HepG2 (cell line): Measurements from ENCODE around the gene FXR2. TPM values are rescaled to one million over a fixed set of nuclear protein-coding genes. Genes with fewer than 3 reads are reported as not detected.

Source experiments
- BCLAF1 ChIP-seq: fragments of 450-650 bp; IDR thresholded peaks from 2 replicates; pipeline ENCODE4 v1.6.1; 2017; ENCODE audit warnings: mild to moderate bottlenecking
- CAMTA2 ChIP-seq: sonication (generic); formaldehyde crosslinking; IDR thresholded peaks from 2 replicates; pipeline ENCODE4 v1.4.0; 2020; ENCODE audit warnings: mild to moderate bottlenecking, missing genetic modification reagents, borderline replicate concordance
- GLI4 ChIP-seq: sonication (generic); formaldehyde crosslinking; IDR thresholded peaks from 2 replicates; pipeline ENCODE4 v1.5.1; 2020; ENCODE audit warnings: missing genetic modification reagents, mild to moderate bottlenecking, moderate library complexity, borderline replicate concordance
- HDAC2 ChIP-seq: sonication (generic); formaldehyde crosslinking; IDR thresholded peaks from 2 replicates; pipeline ENCODE4 v1.4.0; 2020; ENCODE audit warnings: missing genetic modification reagents
- HMGXB4 ChIP-seq, 2 experiments: sonication (generic) in 1 of 2; formaldehyde crosslinking in 1 of 2; IDR thresholded peaks; 2 replicates each; pipeline versions ENCODE4 v1.4.0 to v1.6.1; 2018 to 2020; ENCODE audit warnings: missing genetic modification reagents in 2 of 2, borderline replicate concordance in 1 of 2, low read depth in 1 of 2, mild to moderate bottlenecking in 1 of 2, missing biosample characterization in 1 of 2
- SRSF9 ChIP-seq: fragments of 200-400 bp; formaldehyde crosslinking; IDR thresholded peaks from 2 replicates; pipeline ENCODE4 v1.6.1; 2018; ENCODE audit warnings: borderline replicate concordance, mild to moderate bottlenecking, low read depth, low read length; ENCODE audit not compliant: insufficient read depth, poor library complexity, severe bottlenecking
- TSC22D2 ChIP-seq: sonication (generic); formaldehyde crosslinking; IDR thresholded peaks from 2 replicates; pipeline ENCODE4 v1.5.1; 2020; ENCODE audit warnings: missing genetic modification reagents, mild to moderate bottlenecking, borderline replicate concordance
- USF2 ChIP-seq, 2 experiments: sonication (generic) in 1 of 2; formaldehyde crosslinking in 1 of 2; IDR thresholded peaks; 2 replicates each; pipeline versions ENCODE4 v1.5.1 to v1.6.1; 2011 to 2020; ENCODE audit warnings: borderline replicate concordance in 1 of 2, low read depth in 1 of 2, low read length in 1 of 2, mild to moderate bottlenecking in 1 of 2, missing genetic modification reagents in 1 of 2, moderate library complexity in 1 of 2
- YEATS2 ChIP-seq: sonication (generic); formaldehyde crosslinking; IDR thresholded peaks from 2 replicates; pipeline ENCODE4 v1.4.0; 2020; ENCODE audit warnings: missing genetic modification reagents, borderline replicate concordance
- ZNF335 ChIP-seq: sonication (generic); formaldehyde crosslinking; IDR thresholded peaks from 2 replicates; pipeline ENCODE4 v1.4.0; 2020; ENCODE audit warnings: missing genetic modification reagents
- ZNF33B ChIP-seq: sonication (generic); formaldehyde crosslinking; IDR thresholded peaks from 2 replicates; pipeline ENCODE4 v1.5.1; 2020; ENCODE audit warnings: mild to moderate bottlenecking, missing genetic modification reagents
- ZNF382 ChIP-seq: sonication (generic); formaldehyde crosslinking; IDR thresholded peaks from 2 replicates; pipeline ENCODE4 v1.5.0; 2020; ENCODE audit warnings: missing genetic modification reagents, mild to moderate bottlenecking, borderline replicate concordance
- ZNF672 ChIP-seq: sonication (generic); formaldehyde crosslinking; IDR thresholded peaks from 2 replicates; pipeline ENCODE4 v1.8.1; 2022; ENCODE audit warnings: missing genetic modification reagents
- ZNF687 ChIP-seq: sonication (generic); formaldehyde crosslinking; IDR thresholded peaks from 2 replicates; pipeline ENCODE4 v1.5.1; 2020; ENCODE audit warnings: mild to moderate bottlenecking, missing genetic modification reagents, moderate library complexity
- ZNF7 ChIP-seq: IDR thresholded peaks from 2 replicates; pipeline ENCODE4 v1.6.1; 2016; ENCODE audit warnings: missing biosample characterization, missing genetic modification reagents
- polyA plus RNA-seq, 8 experiments: library from polyadenylated mRNA; depleted of rRNA in 3 of 8; stranded (reverse) in 7 of 8; unstranded in 1 of 8; fragments of >200 nt; fragmentation: Illumina TruSeq in 4 of 8; extraction: Trizol in 4 of 8; gene quantifications; 2 replicates each; pipeline versions ENCODE4 v1.2.1 to v1.2.3, GENCODE V29; 2011 to 2016; ENCODE audit warnings: low read depth in 4 of 8, missing spikeins in 1 of 8, mixed read lengths in 1 of 8; ENCODE audit not compliant: insufficient read depth in 1 of 8
- total RNA-seq, 5 experiments: library from RNA; depleted of rRNA; stranded (reverse); fragments of >200 nt; fragmentation: Illumina TruSeq; extraction: Trizol; gene quantifications; 2 replicates each; pipeline ENCODE4 v1.2.3, GENCODE V29; 2016; ENCODE audit warnings: low read depth in 1 of 5

Gene FXR2
- total and polyA plus RNA-seq, 2 of the 13 experiments (the other 11 are each of a cell fraction or from before 2014, with no cell fraction given), result 20.9 to 24.4 TPM

- TF ChIP-seq BCLAF1 (no peak), GLI4 (CRISPR knock-in tag) (no peak), ZNF33B (CRISPR knock-in tag) (peak; percentile 65; the same call in 1 of the 2 replicates), SRSF9 (no peak), ZNF672 (0 out of 2 replicates have a peak, but pooled peaks have one; percentile 58), ZNF7 (CRISPR knock-in tag) (no peak), HDAC2 (CRISPR knock-in tag) (peak; percentile 68; the same call in 1 of the 2 replicates), TSC22D2 (CRISPR knock-in tag) (0 out of 2 replicates have a peak, but pooled peaks have one; percentile 49), ZNF382 (CRISPR knock-in tag) (no peak), YEATS2 (CRISPR knock-in tag) (peak; percentile 68; the same call in 1 of the 2 replicates), HMGXB4 (CRISPR knock-in tag; IDR thresholded peaks at IDR 0.05; ENCODE audit: borderline replicate concordance in 1 of 2, low read depth in 1 of 2) (peak; percentile 31 to 37; a peak in 1 of 4 replicates), ZNF687 (CRISPR knock-in tag) (peak; percentile 86), ZNF335 (no peak; the same call in 1 of the 2 replicates), CAMTA2 (CRISPR knock-in tag) (no peak), USF2 (IDR thresholded peaks at IDR 0.05; ENCODE audit: low read depth, low read length) (peak; percentile 32; the same call in 1 of the 2 replicates), USF2 (CRISPR knock-in tag; IDR thresholded peaks at IDR 0.05; ENCODE audit: borderline replicate concordance) (peak; percentile 50; the same call in 1 of the 2 replicates)
Measured at GRCh38 chr17:7579001-7579833, 35.5 kb downstream of the FXR2 start, which contains the start of gene CD68 (continued).
